Stimulated activated CD8-positive, alpha-beta memory T cell treated with anti-CD3 and anti-CD28 coated beads, Interleukin-2, amount 100 ng/mL, for 48 hours (primary cell): ENCODE data around the gene INTS11.
"Not testable (repeated sequence)": the region's sequence is repeated elsewhere in the genome, so short reads cannot be mapped to it uniquely, and the experiment has no call there.

Experiments used
- DNase-seq, 2 donors: peaks; one replicate each; pipeline ENCODE4 v3.0.0-alpha.2; 2020; ENCODE audit warnings: low read depth in 2 of 2

INTS11 gene

DNA sequence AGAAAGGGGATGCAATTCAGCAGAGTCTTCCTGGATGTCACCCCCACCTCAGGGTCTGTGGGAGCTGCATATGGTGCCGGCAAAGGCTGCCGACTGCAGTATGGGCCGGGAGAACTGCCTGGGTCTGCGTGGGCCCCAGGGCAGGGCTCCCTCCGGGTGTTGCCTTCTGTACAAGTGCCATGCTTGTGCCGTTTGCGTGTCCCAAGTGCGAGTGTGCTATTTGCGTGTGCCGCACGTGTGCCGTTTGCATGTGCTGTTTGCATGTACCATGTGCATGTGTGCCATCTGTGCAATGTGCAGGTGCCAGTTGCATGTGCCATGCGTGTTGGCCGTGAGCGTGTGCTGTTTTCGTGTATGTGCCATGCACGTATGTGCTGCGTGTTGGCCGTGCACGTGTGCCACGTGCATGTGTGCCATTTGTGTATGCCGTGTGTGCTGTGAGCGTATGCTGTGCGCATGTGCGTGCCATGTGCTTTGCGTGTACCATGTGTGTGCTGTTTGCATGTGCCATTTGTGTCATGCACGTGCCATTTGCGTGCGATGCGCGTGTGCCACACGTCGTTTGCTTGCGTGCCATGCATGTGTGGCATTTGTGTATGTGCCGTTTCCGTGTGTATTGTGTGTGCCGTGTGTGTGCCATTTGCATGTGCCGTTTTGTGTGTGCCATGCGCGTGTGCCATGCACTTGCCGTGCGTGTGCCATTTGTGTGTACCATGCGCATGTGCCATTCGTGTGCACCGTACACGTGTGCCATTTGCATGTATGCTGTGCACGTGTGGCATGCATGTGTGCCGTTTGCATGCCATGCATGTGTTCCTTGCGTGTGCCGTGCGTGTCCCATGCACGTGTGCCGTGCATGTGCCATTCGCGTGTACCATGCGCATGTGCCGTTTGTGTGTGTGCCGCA, 5.1 kb upstream of the INTS11 start:
- no peak for DNase-seq

DNA sequence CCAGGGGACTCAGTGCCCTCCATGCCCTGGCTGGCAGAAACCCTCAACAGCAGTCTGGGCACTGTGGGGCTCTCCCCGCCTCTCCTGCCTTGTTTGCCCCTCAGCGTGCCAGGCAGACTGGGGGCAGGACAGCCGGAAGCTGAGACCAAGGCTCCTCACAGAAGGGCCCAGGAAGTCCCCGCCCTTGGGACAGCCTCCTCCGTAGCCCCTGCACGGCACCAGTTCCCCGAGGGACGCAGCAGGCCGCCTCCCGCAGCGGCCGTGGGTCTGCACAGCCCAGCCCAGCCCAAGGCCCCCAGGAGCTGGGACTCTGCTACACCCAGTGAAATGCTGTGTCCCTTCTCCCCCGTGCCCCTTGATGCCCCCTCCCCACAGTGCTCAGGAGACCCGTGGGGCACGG, 3.8 kb upstream of the INTS11 start:
- DNase-seq: no peak

DNA sequence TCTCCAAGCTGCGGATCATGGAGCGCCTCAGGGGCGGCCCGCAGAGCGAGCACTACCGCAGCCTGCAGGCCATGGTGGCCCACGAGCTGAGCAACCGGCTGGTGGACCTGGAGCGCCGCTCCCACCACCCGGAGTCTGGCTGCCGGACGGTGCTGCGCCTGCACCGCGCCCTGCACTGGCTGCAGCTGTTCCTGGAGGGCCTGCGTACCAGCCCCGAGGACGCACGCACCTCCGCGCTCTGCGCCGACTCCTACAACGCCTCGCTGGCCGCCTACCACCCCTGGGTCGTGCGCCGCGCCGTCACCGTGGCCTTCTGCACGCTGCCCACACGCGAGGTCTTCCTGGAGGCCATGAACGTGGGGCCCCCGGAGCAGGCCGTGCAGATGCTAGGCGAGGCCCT, 2.8 kb upstream of the INTS11 start:
- DNase-seq: no peak

DNA sequence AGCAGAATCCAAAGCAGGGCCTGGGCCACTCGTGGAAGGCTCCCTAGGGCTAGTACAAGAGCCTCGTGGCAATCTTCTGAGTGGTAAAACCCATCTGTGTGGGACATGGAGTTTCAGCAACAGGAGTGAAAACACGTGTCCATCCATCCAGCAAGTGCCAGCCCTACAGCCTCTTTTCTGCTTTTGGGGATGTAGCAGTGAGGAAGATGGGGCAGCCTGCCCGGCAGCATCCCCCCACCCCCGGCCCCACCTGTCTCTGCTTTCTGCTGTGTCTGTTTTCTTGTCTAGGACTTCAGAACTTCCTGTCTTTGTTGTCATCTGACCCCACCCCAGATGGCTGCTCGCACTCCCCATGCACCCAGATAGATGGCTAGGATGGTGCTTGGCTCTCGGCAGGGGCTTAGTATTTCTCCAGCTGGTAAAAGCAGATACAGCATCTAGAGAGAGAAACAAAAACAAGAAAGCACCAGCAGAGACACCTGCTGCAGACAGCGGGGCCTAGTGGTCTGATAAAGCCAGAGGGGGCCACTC, 1.7 kb upstream of the INTS11 start:
- no peak for DNase-seq

DNA sequence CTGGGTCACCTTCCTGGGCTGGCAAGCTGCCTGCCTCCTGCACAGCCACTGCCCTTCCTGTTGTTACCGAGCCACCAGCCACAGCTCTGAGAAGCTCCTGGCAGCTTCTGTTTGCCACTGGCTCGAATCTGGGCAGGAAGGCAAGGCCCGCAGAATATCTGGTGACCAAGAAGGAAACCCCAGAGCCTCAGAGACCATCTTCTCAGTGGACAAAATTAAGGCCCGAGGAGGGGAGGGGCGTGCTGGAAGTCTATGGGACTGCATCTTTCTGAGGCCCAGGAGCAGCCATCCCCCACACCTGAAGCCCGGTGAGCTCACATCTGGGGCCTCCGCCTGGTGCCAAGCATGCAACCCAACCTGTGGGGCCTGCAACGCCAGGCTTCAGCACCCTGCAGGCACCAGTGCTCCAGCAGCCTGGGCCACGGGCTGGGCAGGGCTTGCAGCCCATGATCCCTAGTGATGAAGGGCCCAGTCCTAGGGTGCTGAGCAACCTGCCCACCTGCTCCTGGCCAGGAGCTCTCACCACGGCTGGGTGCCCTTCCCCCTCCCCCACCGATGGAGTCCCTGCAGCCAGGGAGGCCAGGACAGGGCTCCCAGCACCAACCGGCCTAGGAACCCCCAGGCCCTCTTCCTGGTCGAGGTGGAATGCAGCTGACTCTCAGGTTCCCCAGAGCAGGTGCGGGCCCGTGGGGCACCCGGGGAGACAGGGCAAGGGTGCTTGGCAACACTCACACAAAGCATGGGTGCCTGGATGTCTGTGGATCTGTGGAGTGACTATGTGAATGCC, 1.0 kb upstream of the INTS11 start:
- DNase-seq: no peak

DNA sequence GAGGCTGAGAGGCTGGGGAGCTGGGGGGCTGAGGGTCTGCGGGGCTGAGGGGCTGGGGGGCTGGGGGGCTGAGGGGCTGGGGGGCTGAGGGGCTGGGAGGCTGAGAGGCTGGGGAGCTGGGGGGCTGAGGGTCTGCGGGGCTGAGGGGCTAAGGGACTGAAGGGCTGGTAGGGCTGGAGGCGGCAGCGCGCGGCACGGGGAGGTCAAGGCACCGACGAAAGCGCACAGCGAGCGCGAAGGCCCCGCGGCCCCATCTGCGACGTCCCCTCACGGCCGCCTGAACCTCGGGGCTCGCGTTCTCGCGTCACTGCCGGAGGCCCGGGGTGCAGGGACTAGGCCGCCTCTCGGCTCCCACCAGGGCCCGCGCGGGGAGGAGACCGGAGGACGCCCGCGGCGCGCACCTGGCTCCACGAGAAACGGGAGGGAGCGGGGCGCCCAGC, 356 bp downstream of the INTS11 start:
- no peak for DNase-seq

DNA sequence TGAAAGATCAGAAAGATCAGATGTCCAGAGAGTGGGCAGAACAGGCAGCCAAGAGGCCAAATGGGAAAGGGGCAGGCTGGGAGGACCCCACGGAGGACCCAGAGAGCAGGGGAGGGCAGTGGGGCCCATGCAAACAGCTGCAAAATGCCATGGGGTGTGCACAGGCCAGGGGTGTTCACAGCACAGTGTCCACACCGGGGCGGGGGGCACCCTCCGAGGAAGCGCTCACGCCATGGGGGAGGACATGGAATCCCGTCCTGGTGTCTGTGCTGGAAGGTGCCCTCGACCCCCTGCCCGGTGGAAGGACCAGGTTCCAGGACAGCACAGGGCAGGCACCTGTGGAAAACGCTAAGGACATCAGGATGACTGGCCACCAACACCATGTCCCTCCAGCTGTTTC, 1.5 kb downstream of the INTS11 start:
- no peak for DNase-seq

DNA sequence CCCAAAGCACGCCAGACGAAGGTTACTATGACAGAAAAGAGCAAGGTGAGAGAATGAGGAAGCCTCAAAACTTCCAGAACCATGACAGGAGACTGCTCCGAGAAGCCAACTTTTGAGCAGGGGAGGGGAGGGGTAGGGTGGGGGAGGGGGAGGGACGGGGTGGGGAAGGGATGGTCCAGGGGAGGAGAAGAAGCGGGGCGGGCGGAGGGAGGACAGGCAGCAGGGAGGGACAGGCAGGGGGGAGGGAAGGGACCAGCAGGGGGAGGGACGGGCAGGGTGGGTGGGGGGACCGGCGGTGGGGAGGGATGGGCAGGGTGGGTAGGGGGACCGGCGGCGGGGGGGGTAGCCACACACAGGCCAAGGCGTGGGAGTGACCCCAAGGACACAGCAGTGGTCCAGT, 2.0 kb downstream of the INTS11 start:
- DNase-seq: no peak

DNA sequence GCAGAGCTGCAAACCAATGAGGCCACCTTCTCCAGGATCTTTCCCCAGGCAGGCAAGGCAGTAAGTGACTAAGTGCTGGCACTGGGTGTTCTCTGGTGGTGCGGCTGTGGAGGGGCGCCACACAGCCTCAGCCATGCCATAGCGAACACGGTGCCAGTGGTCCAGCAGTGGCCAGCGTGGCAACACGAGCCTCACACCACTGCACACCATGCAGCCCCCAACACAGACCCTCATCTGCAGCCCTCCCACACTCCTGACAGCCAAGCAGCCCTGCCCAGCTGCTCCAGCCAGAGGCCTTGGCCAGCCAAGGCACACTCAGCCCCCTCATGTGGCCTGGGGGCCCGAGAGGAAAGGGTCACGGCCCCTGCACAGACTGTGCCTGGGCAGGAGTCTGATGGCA, 3.0 kb downstream of the INTS11 start:
- no peak for DNase-seq

DNA sequence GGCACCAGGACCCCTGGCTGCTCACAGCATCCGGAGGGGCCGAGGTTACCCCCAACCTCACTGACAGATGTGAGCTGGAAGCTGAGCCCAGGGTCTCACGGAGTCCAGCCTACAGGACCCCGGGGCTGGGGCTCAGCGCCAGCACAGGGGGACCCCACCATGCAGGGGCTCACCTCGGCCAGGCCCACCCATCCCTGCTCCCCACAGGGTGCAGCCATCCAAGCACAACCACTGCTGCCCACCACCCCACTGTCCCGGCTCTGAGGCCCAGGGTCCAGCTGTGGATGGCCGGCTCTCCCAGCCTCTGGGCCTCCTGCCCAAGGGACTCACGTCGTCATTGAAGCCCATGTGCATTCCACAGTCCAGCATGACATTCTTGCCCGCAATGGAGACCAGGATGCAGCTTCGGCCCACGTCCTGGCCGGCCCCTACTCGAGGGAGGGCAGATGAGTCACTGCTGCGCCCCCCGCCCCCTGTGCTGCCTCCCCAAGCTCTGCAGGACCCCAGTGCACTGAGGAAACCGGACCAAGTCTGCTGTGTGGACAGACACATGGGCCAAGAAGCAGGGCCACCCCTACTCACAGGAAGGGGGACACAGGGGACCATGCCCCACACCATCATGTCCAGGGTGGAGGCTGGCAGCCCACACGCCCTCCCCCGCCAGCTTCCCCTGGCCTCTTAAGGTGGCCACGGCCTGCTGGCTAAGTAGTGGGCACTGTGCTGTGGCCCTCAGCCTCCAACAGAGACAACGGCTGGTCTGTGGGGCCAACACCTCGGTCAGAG, 3.6 kb downstream of the INTS11 start:
- no peak for DNase-seq

DNA sequence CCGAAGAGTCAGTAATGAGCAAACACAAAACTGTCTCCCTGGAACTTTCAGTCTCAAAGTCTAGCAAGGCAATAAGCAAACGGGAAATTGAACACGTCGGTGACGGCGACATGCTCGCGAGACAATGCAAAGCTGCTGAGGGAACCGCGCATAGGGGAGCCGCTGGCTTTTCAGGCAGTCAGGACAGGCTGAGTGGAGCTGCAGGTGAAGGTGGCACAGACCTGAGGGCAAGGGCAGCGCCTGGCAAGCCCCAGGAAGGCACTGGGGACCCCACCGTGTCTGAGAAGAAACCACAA, 4.9 kb downstream of the INTS11 start:
- no peak for DNase-seq

DNA sequence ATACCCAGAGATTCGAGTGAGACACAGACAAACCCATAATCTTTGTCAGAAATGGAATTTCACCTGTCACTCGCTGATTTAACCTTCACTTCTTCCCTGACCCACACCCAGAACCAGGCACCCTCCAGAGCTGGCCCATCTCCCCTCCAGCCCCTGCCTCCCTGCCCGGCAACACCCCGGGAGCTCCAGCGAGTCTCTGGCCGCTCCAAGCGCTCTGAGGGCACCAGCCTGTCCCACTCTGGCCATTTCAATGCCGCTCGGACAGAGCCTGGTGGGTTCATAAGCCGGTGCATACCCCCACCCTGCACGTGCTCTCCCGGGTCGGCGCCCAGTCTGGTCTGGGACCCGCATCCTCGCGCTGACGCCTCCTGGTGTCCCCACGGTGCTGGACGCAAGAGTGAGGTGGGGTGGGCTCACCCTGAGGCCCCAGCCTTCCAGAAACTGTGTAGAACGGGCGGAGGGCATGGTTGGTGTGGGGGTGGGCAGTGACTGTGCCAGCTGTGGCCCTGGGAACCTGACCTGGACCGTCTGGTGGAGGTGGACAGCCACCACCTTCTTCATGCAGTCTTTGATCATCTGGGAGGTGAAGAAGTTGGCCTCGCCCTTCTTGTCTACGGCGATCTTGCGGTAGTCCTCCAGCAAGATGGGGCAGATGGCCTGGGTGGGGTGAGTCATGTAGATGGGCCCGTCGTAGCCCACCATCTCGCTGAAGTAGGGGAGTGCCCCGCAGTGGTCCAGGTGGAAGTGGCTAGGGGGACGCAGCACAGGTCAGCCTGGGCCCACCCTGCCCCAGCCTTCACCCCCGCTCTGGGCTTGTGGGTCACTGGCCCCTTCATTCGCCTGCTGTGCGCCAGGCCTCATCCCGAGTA, 5.4 kb downstream of the INTS11 start:
- DNase-seq: no peak

DNA sequence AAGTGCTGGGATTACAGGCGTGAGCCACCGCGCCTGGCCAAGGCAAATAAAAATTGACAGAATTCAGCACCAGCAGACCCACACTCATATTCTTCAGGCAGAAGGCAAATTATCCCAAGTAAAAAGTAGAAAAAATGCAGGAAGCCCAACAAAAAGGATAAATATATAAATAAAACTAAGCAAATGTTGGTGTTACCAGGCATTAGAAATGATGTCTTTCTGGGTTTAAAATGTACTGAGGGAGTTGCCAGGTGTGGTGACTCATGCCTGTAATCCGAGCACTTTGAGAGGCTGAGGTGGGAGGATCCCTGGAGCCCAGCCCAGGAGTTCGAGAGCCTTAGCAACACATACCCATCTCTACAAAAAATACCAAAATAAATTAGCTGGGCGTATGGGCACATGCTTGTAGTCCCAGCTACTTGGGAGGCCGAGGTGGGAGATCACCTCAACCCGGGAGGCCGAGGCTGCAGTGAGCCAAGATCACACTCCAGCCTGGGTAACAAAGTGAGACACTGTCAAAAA, 6.3 kb downstream of the INTS11 start:
- no peak for DNase-seq

DNA sequence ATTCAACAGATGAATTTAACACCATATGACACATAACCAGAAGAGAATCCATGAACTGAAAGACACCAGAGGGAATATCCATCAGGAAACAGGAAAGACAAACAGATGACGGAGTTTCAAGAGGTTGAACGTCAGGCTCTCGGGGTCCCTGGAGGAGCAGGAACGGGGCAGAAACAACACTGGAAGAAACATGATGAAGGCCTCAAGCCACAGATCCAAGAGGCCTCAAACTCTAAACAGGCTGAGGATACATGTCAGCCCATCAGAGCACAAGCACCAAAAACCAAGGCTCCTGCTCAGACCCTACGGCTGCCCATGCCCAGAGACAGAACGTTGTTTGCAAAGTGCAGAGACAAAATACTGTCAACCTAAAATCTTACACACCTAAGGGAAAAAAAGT, 7.0 kb downstream of the INTS11 start:
- DNase-seq: no peak

DNA sequence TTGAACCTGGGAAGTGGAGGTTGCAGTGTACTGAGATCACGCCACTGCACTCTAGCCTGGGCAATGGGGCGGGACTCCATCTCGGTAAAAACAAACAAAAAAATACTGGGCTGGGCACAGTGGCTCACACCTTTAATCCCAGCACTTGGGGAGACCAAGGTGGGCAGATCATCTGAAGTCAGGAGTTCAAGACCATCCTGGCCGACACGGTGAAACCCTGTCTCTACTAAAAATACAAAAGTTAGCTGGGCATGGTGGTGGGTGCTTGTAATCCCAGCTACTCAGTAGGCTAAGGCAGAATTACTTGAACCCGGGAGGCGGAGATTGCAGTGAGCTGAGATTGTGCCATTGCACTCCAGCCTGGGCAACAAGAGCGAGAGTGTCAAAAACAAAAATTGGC, 8.3 kb downstream of the INTS11 start:
- not testable (repeated sequence) for DNase-seq

DNA sequence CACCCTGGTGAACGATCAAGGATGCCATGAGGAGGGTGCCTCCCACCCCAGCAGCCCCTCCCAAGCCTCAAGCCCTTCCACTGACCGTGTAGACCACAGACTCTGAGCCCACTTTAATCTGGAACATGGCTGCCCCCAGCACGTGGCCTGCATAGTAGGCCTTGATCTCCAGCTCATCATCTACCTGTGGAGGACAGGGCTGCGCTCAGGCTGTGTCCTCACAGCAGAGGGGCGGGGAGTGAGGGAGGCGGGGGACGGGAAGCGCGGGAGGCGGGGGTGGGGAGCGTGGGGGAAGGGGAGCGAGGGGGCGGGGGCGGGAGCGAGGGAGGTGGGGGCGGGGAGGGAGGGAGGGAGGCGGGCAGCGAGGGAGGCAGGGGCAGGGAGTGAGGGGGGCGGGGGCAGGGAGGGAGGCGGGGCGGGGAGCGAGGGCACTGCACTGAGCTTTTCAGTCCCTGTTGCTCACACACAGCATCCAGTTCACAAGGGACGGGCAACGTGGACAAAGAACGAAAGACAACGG, 9.0 kb downstream of the INTS11 start:
- DNase-seq: no peak

DNA sequence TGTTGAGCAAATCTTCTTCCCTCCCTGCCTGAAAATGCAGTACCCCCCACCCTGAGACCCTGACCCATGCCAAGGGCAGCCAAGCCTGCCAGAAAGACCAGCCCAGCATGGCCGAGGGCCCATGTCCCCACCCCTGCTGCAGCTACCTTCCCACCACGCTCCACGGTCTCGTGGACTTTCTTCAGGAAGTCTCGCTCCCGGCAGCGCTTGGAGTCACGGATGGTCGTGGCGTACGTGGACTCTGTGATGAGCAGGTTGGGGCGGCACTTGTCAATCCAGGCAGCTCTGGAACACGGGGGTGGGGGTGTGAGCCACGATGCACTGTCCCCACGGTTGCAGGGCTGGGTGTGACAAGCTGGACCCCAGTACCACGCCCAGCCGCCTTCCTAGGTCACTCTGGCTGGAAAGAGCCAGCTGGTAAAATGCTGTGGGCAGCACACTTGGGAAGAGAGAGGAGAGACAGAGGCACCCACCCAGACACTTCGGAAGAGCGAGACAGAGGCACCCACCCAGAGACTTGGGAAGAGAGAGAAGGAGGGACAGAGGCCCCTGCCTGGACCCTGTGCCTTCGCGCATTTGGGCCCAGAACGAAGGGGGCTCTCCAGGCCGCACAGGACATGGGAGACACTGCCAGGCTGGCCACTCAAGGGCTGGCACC, 9.7 kb downstream of the INTS11 start:
- no peak for DNase-seq

DNA sequence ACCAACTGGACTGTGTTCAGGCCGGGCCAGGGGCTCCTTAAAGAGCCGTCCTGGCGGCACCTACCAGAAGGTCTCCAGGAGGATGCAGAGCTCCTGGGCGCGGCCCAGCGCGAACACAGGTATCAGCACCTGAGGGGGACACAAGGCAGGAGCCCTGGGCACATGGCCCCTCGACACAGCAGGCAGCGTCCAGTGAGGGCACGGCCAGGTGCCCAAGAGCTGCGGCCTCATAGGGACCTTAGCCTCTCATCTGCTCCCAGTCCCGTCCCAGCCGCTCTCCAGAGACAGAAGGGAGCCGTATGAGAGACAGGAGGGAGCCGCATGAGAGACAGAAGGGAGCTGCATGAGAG, 10.2 kb downstream of the INTS11 start:
- no peak for DNase-seq

DNA sequence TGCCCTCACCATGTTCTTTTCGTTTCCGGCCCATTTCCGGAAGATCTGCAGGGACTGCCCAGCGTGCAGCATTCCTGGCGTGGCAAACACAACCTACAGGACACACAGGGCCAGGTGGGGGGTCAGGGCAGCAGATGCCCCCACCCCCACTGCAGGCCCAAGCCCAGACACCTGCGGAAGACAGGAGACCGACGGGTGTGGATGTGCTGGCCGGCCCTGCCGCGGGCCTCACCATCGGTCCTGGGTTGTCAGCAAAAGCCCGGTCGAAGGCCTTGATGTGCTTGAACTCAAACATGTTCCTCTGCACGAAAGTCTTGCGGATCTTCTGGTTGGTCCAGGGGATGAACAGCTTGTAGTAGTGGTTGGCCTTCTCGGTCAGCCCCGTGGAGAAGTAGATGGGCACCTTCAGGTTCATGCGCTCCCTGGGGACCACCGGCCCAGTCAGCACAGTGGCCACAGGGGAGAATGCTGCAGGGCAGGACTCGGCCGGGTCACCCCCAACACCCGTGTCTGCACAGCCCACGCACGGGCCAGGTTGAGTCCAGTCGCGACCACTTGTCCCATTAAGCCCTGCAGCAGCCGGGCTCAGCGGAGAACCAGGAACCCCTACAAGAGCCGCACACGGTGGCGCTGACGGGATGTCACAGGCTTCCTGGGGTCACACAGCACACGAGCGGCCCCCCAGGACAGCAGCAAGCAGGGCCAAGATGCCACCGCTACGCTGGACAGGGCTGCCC, 10.8 kb downstream of the INTS11 start:
- DNase-seq: no peak
